GM23338 (cell line): Measurements from ENCODE around the gene PHAX. TPM values are rescaled to one million over a fixed set of nuclear protein-coding genes. Genes with fewer than 3 reads are reported as not detected.

Source experiments
- ATAC-seq: fragments of 200-7000 bp; cut with Tn5 transposase; 3 replicates; pipeline ENCODE4 v1.9.1; 2020
- DNase-seq: peaks from one replicate; pipeline ENCODE4 v3.0.0-alpha.2; 2015; ENCODE audit warnings: low spot score
- H2AFZ ChIP-seq: fragments of 200-600 bp; sonication (generic); 2 replicates; pipeline ENCODE4 v1.8.0; 2016; ENCODE audit warnings: antibody characterized with exemption, mild to moderate bottlenecking, moderate library complexity
- H3F3A ChIP-seq: fragments of 200-600 bp; sonication (generic); replicated peaks from 2 replicates; pipeline ENCODE4 v1.8.0; 2017; ENCODE audit warnings: antibody characterized with exemption, mixed run types, low read depth
- H3K27ac ChIP-seq: fragments of 200-600 bp; sonication (generic); 2 replicates; pipeline ENCODE4 v1.6.1; 2016; ENCODE audit warnings: low read depth
- H3K27me3 ChIP-seq: fragments of 200-600 bp; sonication (generic); 2 replicates; pipeline ENCODE4 v1.8.0; 2016; ENCODE audit warnings: mild to moderate bottlenecking, mixed run types, moderate library complexity; ENCODE audit not compliant: insufficient read depth
- H3K36me3 ChIP-seq: fragments of 200-600 bp; sonication (generic); 2 replicates; pipeline ENCODE4 v1.8.0; 2016; ENCODE audit warnings: mild to moderate bottlenecking; ENCODE audit not compliant: insufficient read depth
- H3K4me1 ChIP-seq: fragments of 200-600 bp; sonication (generic); 2 replicates; pipeline ENCODE4 v1.8.0; 2016; ENCODE audit warnings: mild to moderate bottlenecking, moderate library complexity; ENCODE audit not compliant: insufficient read depth
- H3K4me2 ChIP-seq: fragments of 200-600 bp; sonication (generic); 2 replicates; pipeline ENCODE4 v1.7.1; 2017; ENCODE audit warnings: mixed run types
- H3K4me3 ChIP-seq: fragments of 200-600 bp; sonication (generic); 2 replicates; pipeline ENCODE4 v1.6.1; 2016; ENCODE audit warnings: mixed run types
- H3K79me2 ChIP-seq: fragments of 200-600 bp; sonication (generic); replicated peaks from 2 replicates; pipeline ENCODE4 v1.8.0; 2017; ENCODE audit warnings: mild to moderate bottlenecking; ENCODE audit not compliant: insufficient read depth
- H3K9me2 ChIP-seq: fragments of 200-600 bp; sonication (generic); 2 replicates; pipeline ENCODE4 v1.8.0; 2017; ENCODE audit not compliant: insufficient read depth
- H4K20me1 ChIP-seq: fragments of 200-600 bp; sonication (generic); replicated peaks from 2 replicates; pipeline ENCODE4 v1.8.0; 2017; ENCODE audit warnings: mild to moderate bottlenecking; ENCODE audit not compliant: insufficient read depth
- H3K27ac Mint-ChIP-seq: 2 replicates; pipeline ENCODE4 v1.8.0; 2020; ENCODE audit warnings: inconsistent platforms, mild to moderate bottlenecking, moderate library complexity, mixed read lengths
- H3K27me3 Mint-ChIP-seq: 3 replicates; pipeline ENCODE4 v1.8.0; 2022; ENCODE audit warnings: low read depth, mild to moderate bottlenecking, moderate library complexity, mixed read lengths, inconsistent platforms; ENCODE audit not compliant: insufficient read depth, poor library complexity
- H3K36me3 Mint-ChIP-seq: 3 replicates; pipeline ENCODE4 v1.8.0; 2021; ENCODE audit warnings: low read depth, mild to moderate bottlenecking, inconsistent platforms, moderate library complexity, mixed read lengths
- H3K4me1 Mint-ChIP-seq: 3 replicates; pipeline ENCODE4 v1.8.0; 2020; ENCODE audit warnings: mild to moderate bottlenecking, inconsistent platforms, mixed read lengths
- H3K4me3 Mint-ChIP-seq: 3 replicates; pipeline ENCODE4 v1.8.0; 2021; ENCODE audit warnings: moderate library complexity, mild to moderate bottlenecking, inconsistent platforms, mixed read lengths
- H3K9me3 Mint-ChIP-seq: 3 replicates; pipeline ENCODE4 v1.8.0; 2020; ENCODE audit warnings: moderate library complexity, mild to moderate bottlenecking, inconsistent platforms, mixed read lengths
- CTCF ChIP-seq, 2 experiments: fragments of 200-600 bp in 1 of 2; sonication (generic) in 1 of 2; conservative IDR thresholded peaks; 2 replicates each; pipeline versions ENCODE4 v1.5.1 to v1.6.1; 2016 to 2017; ENCODE audit warnings: antibody characterized with exemption in 2 of 2, low read depth in 2 of 2, mild to moderate bottlenecking in 2 of 2, moderate library complexity in 1 of 2
- ETS1 ChIP-seq: IDR thresholded peaks from 2 replicates; pipeline ENCODE4 v1.6.1; 2016; ENCODE audit warnings: antibody characterized with exemption
- EZH2 ChIP-seq: fragments of 200-600 bp; sonication (generic); IDR thresholded peaks from one replicate; pipeline ENCODE4 v1.8.0; 2017; ENCODE audit warnings: antibody characterized with exemption, mild to moderate bottlenecking, low read depth; ENCODE audit not compliant: unreplicated experiment
- JUNB ChIP-seq: IDR thresholded peaks from one replicate; pipeline ENCODE4 v1.6.1; 2016; ENCODE audit warnings: antibody characterized with exemption; ENCODE audit not compliant: unreplicated experiment
- NANOG ChIP-seq: IDR thresholded peaks from 2 replicates; pipeline ENCODE4 v1.6.1; 2016; ENCODE audit warnings: antibody characterized with exemption, borderline replicate concordance
- REST ChIP-seq: IDR thresholded peaks from one replicate; pipeline ENCODE4 v1.6.1; 2018; ENCODE audit warnings: antibody characterized with exemption; ENCODE audit not compliant: unreplicated experiment
- ZNF114 ChIP-seq: fragments of 250-450 bp; sonication (Bioruptor Pico); IDR thresholded peaks from 2 replicates; pipeline ENCODE4 v1.5.0; 2020; ENCODE audit warnings: mild to moderate bottlenecking, moderate library complexity
- ZNF331 ChIP-seq: fragments of 250-450 bp; sonication (Bioruptor Pico); IDR thresholded peaks from 2 replicates; pipeline ENCODE4 v1.5.0; 2020; ENCODE audit warnings: low read depth, mild to moderate bottlenecking, moderate library complexity
- ZNF462 ChIP-seq: fragments of 250-450 bp; sonication (Bioruptor Pico); IDR thresholded peaks from 2 replicates; pipeline ENCODE4 v1.5.0; 2020; ENCODE audit warnings: mild to moderate bottlenecking, moderate library complexity
- polyA plus RNA-seq: library from polyadenylated mRNA; unstranded; fragments of >200 nt; fragmentation: Nextera tagmentation; extraction: Ambion mirVana; gene quantifications from 2 replicates; pipeline ENCODE4 v1.2.1, GENCODE V29; 2016
- total RNA-seq: library from RNA; depleted of rRNA; stranded (reverse); fragments of >200 nt; shearing (Covaris generic); gene quantifications from 2 replicates; pipeline ENCODE4 v1.2.3, GENCODE V29; 2014

The PHAX gene
- total and polyA plus RNA-seq, 2 experiments from 2014 or later: 75.9 to 140 TPM

- TF ChIP-seq REST (no peak), JUNB (no peak)
These were observed 40.1 kb downstream of the PHAX start (continued) for GRCh38 chr5:126640866-126641265.

GRCh38 chr5:126641387-126641786, 40.6 kb downstream of the PHAX start:
- Histone ChIP-seq H4K20me1 (no peaks in the 10 kb centered on the region), H3K4me2 (no peak overlapping the region), H3K27ac (no peak overlapping the region), H2AFZ (no peak overlapping the region), H3K79me2 (no peaks in the 10 kb centered on the region), H3K4me1 (no peaks in the 10 kb centered on the region), H3F3A (no peaks in the 10 kb centered on the region), H3K4me3 (no peak overlapping the region), H3K9me2 (peaks cover 3% of the 10 kb centered on the region; the same call in 1 of the 2 replicates), H3K36me3 (no peaks in the 10 kb centered on the region; the same call in 1 of the 2 replicates), H3K27me3 (no peaks in the 10 kb centered on the region)
- no peak for ATAC-seq
- H3K4me3 Mint-ChIP-seq: no peak overlapping the region
- H3K9me3 Mint-ChIP-seq: peaks cover 12% of the 10 kb centered on the region
- no peak overlapping the region for H3K27ac Mint-ChIP-seq
- no peaks in the 10 kb centered on the region for H3K4me1 Mint-ChIP-seq
- DNase-seq: no peak
- peaks cover 8% of the 10 kb centered on the region; the same call in 2 of the 3 replicates for H3K36me3 Mint-ChIP-seq
- peaks cover 3% of the 10 kb centered on the region for H3K27me3 Mint-ChIP-seq
- TF ChIP-seq ZNF114 (CRISPR knock-in tag) (no peak), ETS1 (no peak), ZNF462 (CRISPR knock-in tag) (no peak), JUNB (no peak), CTCF (conservative IDR thresholded peaks at IDR 0.05; ENCODE audit: low read depth in 2 of 2) (no peak), ZNF331 (CRISPR knock-in tag) (no peak), EZH2 (no peak), NANOG (no peak)
